Gastroesophageal sphincter (tissue), 4 donors: ENCODE data around the gene PIGW. TPM values are rescaled to one million over a fixed set of nuclear protein-coding genes. Genes with fewer than 3 reads are reported as not detected.

ENCODE experiments used
- ATAC-seq: fragments of 150-250 bp; one replicate; pipeline ENCODE4 v1.9.1; 2016; ENCODE audit warnings: mild to moderate bottlenecking, moderate library complexity
- H3K27ac ChIP-seq, 4 donors: fragments of 200-600 bp; sonication (generic) in 3 of 4; 1 replicate in 3 of 4; 2 replicates in 1 of 4; pipeline ENCODE4 v1.5.1; 2016 to 2019
- H3K27me3 ChIP-seq: fragments of 200-600 bp; sonication (generic); one replicate; pipeline ENCODE4 v1.5.1; 2019
- H3K36me3 ChIP-seq, 2 donors: fragments of 200-600 bp; sonication (generic); one replicate each; pipeline ENCODE4 v1.5.1; 2019; ENCODE audit warnings: control low read depth in 1 of 2
- H3K4me1 ChIP-seq, 3 donors: fragments of 200-600 bp; sonication (generic); 1 replicate in 2 of 3; 2 replicates in 1 of 3; pipeline ENCODE4 v1.5.1; 2016 to 2019; ENCODE audit warnings: control low read depth in 2 of 3
- H3K4me3 ChIP-seq, 2 donors: fragments of 200-600 bp; sonication (generic); one replicate each; pipeline ENCODE4 v1.5.1; 2019; ENCODE audit warnings: mild to moderate bottlenecking in 1 of 2, moderate library complexity in 1 of 2
- H3K9me3 ChIP-seq, 3 donors: fragments of 200-600 bp; sonication (generic); one replicate each; pipeline ENCODE4 v1.5.1; 2017 to 2019; ENCODE audit warnings: control low read depth in 2 of 3
- EP300 ChIP-seq: sonication (generic); formaldehyde crosslinking; IDR thresholded peaks from one replicate; pipeline ENCODE4 v1.6.1; 2017; ENCODE audit warnings: antibody characterized with exemption, mild to moderate bottlenecking
- POLR2A ChIP-seq, 2 donors: fragments of 450-650 bp; IDR thresholded peaks; one replicate each; pipeline ENCODE4 v1.6.1; 2017; ENCODE audit warnings: antibody characterized with exemption in 2 of 2, mild to moderate bottlenecking in 2 of 2, moderate library complexity in 1 of 2
- POLR2AphosphoS5 ChIP-seq: sonication (generic); formaldehyde crosslinking; IDR thresholded peaks from one replicate; pipeline ENCODE4 v1.6.1; 2017; ENCODE audit warnings: antibody characterized with exemption
- WGBS, 2 donors: methylation state at CpG; one replicate each; pipeline ENCODE4 v1.1.5; 2018; ENCODE audit warnings: low coverage in 1 of 2; 5-methylcytosine and 5-hydroxymethylcytosine counted together
- total RNA-seq, 4 donors: library from RNA; depleted of rRNA; stranded (reverse); fragments of >200 nt; gene quantifications; one replicate each; pipeline ENCODE4 v1.1.0, GENCODE V29; 2016
- TF ChIP-seq, protein P1 (sequence below), 4 experiments: fragments of 200-600 bp in 2 of 4; fragments of 450-650 bp in 2 of 4; sonication (generic) in 1 of 4; IDR thresholded peaks; one replicate each; pipeline ENCODE4 v1.5.1; 2017 to 2019; ENCODE audit warnings: antibody characterized with exemption in 4 of 4, mild to moderate bottlenecking in 2 of 4, moderate library complexity in 2 of 4

PIGW gene
- total RNA-seq, 4 donors from 2014 or later: 3.3 to 5.3 (median 4.4) TPM

DNA sequence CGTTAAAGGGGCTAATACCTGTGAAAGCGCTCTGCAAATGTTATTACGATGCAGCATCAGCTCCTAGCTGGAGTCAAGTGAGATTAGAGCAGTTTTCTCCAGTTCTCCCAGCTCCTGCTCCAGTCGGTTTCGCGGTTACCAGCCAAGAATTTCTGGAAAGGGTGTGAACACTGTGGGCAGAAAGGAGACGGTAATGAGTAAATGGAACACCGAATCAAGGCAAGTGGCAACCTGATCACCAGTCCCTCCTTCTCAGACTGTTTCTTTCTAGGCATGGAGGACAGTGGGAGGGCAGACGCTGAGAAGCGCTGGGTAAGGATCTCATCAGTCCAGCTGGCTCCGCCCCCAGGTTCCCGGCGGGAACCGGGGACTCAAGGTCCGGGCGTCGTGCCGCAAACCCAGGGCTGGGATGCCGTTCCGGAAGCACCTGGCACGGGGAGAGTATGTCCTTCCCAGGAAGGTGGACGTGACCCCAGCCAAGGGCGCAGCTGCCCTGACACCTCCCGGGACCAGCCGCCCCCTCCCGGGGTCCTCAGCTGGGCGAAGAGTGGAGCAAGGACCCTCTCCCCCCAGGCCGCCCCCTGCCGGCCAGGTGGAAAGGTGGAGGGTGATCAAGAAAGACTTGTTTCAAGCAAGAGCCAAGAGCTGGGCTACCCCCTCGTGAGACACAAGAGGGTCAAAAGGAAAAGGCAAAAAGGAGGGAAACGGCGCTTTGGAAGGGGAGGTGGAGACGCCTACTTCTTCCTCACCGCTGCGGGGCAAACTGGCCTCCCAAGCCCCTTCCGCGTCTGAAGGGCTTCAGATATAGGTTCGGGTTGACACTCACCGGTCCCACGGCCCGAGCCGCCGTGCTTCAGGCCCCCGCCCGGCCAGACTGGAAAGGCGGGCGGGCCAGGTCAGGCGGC lies 600 bp upstream of the PIGW start:
- no peaks in the 10 kb centered on the region for H3K9me3 ChIP-seq
- peak overlapping the region; percentile 86 to 96 (median 94) for H3K27ac ChIP-seq
- H3K36me3 ChIP-seq: peaks cover 0 to 49% of the 10 kb centered on the region in 2 donors
- 8 to 16% methylated on average over 21 to 30 of the region's 48 CpGs for WGBS, 2 donors
- H3K4me3 ChIP-seq: peak overlapping the region; percentile 58 to 74
- TF ChIP-seq POLR2A (IDR thresholded peaks at IDR 0.05) (peak in 1 of 2 donors; percentile 7), POLR2AphosphoS5 (peak; percentile 23), EP300 (no peak)
- TF ChIP-seq, protein P1, sequence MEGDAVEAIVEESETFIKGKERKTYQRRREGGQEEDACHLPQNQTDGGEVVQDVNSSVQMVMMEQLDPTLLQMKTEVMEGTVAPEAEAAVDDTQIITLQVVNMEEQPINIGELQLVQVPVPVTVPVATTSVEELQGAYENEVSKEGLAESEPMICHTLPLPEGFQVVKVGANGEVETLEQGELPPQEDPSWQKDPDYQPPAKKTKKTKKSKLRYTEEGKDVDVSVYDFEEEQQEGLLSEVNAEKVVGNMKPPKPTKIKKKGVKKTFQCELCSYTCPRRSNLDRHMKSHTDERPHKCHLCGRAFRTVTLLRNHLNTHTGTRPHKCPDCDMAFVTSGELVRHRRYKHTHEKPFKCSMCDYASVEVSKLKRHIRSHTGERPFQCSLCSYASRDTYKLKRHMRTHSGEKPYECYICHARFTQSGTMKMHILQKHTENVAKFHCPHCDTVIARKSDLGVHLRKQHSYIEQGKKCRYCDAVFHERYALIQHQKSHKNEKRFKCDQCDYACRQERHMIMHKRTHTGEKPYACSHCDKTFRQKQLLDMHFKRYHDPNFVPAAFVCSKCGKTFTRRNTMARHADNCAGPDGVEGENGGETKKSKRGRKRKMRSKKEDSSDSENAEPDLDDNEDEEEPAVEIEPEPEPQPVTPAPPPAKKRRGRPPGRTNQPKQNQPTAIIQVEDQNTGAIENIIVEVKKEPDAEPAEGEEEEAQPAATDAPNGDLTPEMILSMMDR (IDR thresholded peaks at IDR 0.05): peak in 2 of 4 experiments; percentile 33 to 59
- peak; percentile 50 for ATAC-seq
- H3K4me1 ChIP-seq: peaks cover 0 to 22% (median 5%) of the 10 kb centered on the region in 3 donors
- no peaks in the 10 kb centered on the region for H3K27me3 ChIP-seq

DNA sequence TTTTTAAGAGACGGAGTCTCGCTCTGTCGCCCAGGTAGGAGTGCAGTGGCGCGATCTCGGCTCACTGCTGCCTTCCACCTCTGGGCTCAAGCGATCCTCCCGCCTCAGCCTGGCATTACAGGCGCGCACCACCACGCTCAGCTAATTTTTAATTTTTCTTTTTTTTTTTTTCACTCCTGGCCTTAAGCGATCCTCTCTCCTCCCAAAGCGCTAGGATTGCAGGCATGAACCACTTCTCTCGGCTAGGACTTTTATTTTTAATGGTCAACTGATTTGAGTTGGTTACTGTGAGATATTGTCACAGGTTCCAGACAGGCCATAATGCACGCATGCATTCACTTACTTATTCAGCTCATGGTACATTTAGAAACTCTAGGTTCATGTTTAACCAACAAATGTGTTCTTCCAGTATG lies 888 bp downstream of the PIGW start:
- Histone ChIP-seq H3K9me3 (no peaks in the 10 kb centered on the region), H3K4me1 (peaks cover 0 to 22% (median 5%) of the 10 kb centered on the region in 3 donors), H3K27me3 (no peaks in the 10 kb centered on the region), H3K4me3 (peak overlapping the region; percentile 58 to 74), H3K27ac (peak overlapping the region; percentile 86 to 96 (median 94)), H3K36me3 (peaks cover 0 to 49% of the 10 kb centered on the region in 2 donors)
- TF ChIP-seq POLR2AphosphoS5 (no peak), POLR2A (IDR thresholded peaks at IDR 0.05) (no peak), EP300 (no peak)
- TF ChIP-seq, protein P1 (IDR thresholded peaks at IDR 0.05): no peak
- ATAC-seq: peak; percentile 26
- WGBS, 2 donors: 6 to 12% methylated on average over 12 to 15 of the region's 15 CpGs

DNA sequence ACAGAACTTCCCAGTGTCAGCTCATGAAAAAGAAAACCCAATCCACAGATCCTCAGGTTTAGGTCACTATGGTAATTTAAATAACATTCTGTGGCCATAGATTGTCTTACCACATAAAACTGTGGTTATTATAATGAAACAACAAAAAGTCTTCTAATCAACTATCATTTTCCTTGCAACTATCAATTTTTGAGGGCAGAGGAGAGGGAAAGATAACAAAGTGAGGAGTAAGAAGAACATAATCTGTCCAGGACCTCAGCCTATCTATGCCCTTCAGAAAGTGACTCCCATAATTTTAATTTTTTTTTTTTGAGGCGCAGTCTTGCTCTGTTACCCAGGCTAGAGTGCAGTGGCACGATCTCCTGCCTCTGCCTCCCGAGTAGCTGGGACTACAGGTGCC lies 5.9 kb downstream of the PIGW start:
- Histone ChIP-seq H3K36me3 (peaks cover 0 to 24% of the 10 kb centered on the region in 2 donors), H3K4me1 (peaks cover 0 to 24% (median 3%) of the 10 kb centered on the region in 3 donors), H3K27ac (no peak overlapping the region), H3K9me3 (no peaks in the 10 kb centered on the region), H3K27me3 (no peaks in the 10 kb centered on the region), H3K4me3 (no peak overlapping the region)
- ATAC-seq: no peak
- WGBS, 2 donors: 96% methylated on average over 3 of the region's 3 CpGs; no CpG with 5 or more reads in 1 of the 2 donors
- TF ChIP-seq EP300 (no peak), POLR2A (IDR thresholded peaks at IDR 0.05) (no peak), POLR2AphosphoS5 (no peak)
- TF ChIP-seq, protein P1 (IDR thresholded peaks at IDR 0.05): no peak

DNA sequence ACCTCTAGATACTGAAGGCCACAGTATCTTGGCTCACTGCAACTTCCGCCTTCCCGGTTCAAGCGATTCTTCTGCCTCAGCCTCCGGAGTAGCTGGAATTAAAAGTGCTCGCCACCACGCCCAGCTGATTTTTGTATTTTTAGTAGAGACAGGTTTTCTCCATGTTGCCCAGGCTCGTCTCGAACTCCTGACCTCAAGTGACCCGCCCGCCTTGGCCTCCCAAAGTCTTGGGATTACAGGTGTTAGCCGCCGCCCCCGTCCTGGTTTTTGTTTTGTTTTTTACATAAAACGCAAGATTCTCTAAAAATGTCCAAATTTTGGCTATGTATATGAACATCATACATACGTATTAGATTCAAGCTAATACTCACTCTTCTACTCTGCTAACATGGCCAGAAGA lies 8.0 kb downstream of the PIGW start:
- no peaks in the 10 kb centered on the region for H3K9me3 ChIP-seq
- peaks cover 0 to 37% (median 14%) of the 10 kb centered on the region in 3 donors for H3K4me1 ChIP-seq
- no peak overlapping the region for H3K4me3 ChIP-seq
- H3K27me3 ChIP-seq: no peaks in the 10 kb centered on the region
- peak overlapping the region in 1 of 4 donors; percentile 100 for H3K27ac ChIP-seq
- peaks cover 0 to 26% of the 10 kb centered on the region in 2 donors for H3K36me3 ChIP-seq
- 93 to 95% methylated on average over 8 to 13 of the region's 15 CpGs for WGBS, 2 donors
- TF ChIP-seq, protein P1 (IDR thresholded peaks at IDR 0.05): no peak
- TF ChIP-seq EP300: no peak
- TF ChIP-seq POLR2AphosphoS5: no peak
- TF ChIP-seq POLR2A (IDR thresholded peaks at IDR 0.05): no peak
- ATAC-seq: no peak
